ENCODE data around the gene CSMD2. TPM values are rescaled to one million over a fixed set of nuclear protein-coding genes. Genes with fewer than 3 reads are reported as not detected.

CSMD2 gene
- total RNA-seq, 1 experiment from 2014 or later = 0.22 TPM

DNA sequence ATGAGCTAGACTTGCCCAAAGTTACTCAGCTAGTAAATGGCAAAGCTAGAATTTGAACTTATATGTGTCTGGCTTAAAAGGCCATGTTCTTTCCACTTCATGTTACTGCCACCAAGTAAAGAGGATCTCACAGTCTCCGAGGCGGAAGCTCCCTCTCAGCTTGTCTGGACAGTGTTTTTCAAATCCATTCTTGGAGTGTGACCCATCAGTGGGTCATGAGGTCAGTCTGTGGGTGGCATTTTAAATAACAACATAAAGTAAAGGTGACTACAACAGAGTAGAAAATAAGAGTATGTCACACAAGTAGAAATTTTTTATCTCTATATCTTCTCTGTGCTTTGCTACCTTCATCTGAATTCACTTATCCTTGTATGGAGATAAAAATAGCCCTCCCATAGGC, 304.4 kb downstream of the CSMD2 start:
- POLR2A ChIA-PET = no interaction called here
- H2AFZ ChIP-seq (ENCODE audit: low read depth, low read length, poor library complexity, severe bottlenecking) = no peak overlapping the region
- ATAC-seq (no peak), DNase-seq (ENCODE audit: low read depth, low spot score) (no peak)
- no peaks in the 10 kb centered on the region for H3K4me1 ChIP-seq (ENCODE audit: control insufficient read depth in 1 of 2, insufficient read depth in 2 of 2, low read length in 2 of 2)
- CTCF ChIA-PET = no interaction called here
- TF ChIP-seq, protein P1, sequence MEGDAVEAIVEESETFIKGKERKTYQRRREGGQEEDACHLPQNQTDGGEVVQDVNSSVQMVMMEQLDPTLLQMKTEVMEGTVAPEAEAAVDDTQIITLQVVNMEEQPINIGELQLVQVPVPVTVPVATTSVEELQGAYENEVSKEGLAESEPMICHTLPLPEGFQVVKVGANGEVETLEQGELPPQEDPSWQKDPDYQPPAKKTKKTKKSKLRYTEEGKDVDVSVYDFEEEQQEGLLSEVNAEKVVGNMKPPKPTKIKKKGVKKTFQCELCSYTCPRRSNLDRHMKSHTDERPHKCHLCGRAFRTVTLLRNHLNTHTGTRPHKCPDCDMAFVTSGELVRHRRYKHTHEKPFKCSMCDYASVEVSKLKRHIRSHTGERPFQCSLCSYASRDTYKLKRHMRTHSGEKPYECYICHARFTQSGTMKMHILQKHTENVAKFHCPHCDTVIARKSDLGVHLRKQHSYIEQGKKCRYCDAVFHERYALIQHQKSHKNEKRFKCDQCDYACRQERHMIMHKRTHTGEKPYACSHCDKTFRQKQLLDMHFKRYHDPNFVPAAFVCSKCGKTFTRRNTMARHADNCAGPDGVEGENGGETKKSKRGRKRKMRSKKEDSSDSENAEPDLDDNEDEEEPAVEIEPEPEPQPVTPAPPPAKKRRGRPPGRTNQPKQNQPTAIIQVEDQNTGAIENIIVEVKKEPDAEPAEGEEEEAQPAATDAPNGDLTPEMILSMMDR (IDR thresholded peaks at IDR 0.05 in 2 of 3, conservative IDR thresholded peaks at IDR 0.05 in 1 of 3; ENCODE audit: borderline replicate concordance in 1 of 3, insufficient read depth in 1 of 3, low read depth in 2 of 3, low read length in 2 of 3) = no peak
- no peak for TF ChIP-seq TCF7L2 (IDR thresholded peaks at IDR 0.05; ENCODE audit: borderline replicate concordance, extremely low read depth, insufficient read depth, insufficient read length)
- no peak for TF ChIP-seq SIN3A (IDR thresholded peaks at IDR 0.05; ENCODE audit: low read depth)
- TF ChIP-seq JUND (IDR thresholded peaks at IDR 0.05) = no peak
- TF ChIP-seq POLR2AphosphoS5 (IDR thresholded peaks at IDR 0.05; ENCODE audit: low read depth, low read length) = no peak
- no peak for TF ChIP-seq SRF (IDR thresholded peaks at IDR 0.05; ENCODE audit: low read depth)
- TF ChIP-seq, protein P2, sequence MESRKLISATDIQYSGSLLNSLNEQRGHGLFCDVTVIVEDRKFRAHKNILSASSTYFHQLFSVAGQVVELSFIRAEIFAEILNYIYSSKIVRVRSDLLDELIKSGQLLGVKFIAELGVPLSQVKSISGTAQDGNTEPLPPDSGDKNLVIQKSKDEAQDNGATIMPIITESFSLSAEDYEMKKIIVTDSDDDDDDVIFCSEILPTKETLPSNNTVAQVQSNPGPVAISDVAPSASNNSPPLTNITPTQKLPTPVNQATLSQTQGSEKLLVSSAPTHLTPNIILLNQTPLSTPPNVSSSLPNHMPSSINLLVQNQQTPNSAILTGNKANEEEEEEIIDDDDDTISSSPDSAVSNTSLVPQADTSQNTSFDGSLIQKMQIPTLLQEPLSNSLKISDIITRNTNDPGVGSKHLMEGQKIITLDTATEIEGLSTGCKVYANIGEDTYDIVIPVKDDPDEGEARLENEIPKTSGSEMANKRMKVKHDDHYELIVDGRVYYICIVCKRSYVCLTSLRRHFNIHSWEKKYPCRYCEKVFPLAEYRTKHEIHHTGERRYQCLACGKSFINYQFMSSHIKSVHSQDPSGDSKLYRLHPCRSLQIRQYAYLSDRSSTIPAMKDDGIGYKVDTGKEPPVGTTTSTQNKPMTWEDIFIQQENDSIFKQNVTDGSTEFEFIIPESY (IDR thresholded peaks at IDR 0.05; ENCODE audit: extremely low read depth, insufficient replicate concordance, low read length) = no peak
- no peak for TF ChIP-seq CBX3 (IDR thresholded peaks at IDR 0.05; ENCODE audit: low read depth)
- TF ChIP-seq ZFX (IDR thresholded peaks at IDR 0.05) = no peak
- TF ChIP-seq EGR1 (IDR thresholded peaks at IDR 0.05; ENCODE audit: low read depth) = no peak
- TF ChIP-seq, protein P3, sequence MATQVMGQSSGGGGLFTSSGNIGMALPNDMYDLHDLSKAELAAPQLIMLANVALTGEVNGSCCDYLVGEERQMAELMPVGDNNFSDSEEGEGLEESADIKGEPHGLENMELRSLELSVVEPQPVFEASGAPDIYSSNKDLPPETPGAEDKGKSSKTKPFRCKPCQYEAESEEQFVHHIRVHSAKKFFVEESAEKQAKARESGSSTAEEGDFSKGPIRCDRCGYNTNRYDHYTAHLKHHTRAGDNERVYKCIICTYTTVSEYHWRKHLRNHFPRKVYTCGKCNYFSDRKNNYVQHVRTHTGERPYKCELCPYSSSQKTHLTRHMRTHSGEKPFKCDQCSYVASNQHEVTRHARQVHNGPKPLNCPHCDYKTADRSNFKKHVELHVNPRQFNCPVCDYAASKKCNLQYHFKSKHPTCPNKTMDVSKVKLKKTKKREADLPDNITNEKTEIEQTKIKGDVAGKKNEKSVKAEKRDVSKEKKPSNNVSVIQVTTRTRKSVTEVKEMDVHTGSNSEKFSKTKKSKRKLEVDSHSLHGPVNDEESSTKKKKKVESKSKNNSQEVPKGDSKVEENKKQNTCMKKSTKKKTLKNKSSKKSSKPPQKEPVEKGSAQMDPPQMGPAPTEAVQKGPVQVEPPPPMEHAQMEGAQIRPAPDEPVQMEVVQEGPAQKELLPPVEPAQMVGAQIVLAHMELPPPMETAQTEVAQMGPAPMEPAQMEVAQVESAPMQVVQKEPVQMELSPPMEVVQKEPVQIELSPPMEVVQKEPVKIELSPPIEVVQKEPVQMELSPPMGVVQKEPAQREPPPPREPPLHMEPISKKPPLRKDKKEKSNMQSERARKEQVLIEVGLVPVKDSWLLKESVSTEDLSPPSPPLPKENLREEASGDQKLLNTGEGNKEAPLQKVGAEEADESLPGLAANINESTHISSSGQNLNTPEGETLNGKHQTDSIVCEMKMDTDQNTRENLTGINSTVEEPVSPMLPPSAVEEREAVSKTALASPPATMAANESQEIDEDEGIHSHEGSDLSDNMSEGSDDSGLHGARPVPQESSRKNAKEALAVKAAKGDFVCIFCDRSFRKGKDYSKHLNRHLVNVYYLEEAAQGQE (IDR thresholded peaks at IDR 0.05; ENCODE audit: low read depth) = no peak
- no peak for TF ChIP-seq POLR2A (IDR thresholded peaks at IDR 0.05; ENCODE audit: borderline replicate concordance, extremely low read depth, insufficient read depth, insufficient read length)
- no peak for TF ChIP-seq YY1 (IDR thresholded peaks at IDR 0.05; ENCODE audit: extremely low read depth, insufficient replicate concordance, low read depth, low read length)
- TF ChIP-seq ZNF274 (IDR thresholded peaks at IDR 0.05; ENCODE audit: low read depth, low read length) = no peak
- no peak for TF ChIP-seq EZH2phosphoT487 (IDR thresholded peaks at IDR 0.05; ENCODE audit: borderline replicate concordance)
- TF ChIP-seq CEBPB (IDR thresholded peaks at IDR 0.05; ENCODE audit: low read depth) = no peak
- TF ChIP-seq, protein P4, sequence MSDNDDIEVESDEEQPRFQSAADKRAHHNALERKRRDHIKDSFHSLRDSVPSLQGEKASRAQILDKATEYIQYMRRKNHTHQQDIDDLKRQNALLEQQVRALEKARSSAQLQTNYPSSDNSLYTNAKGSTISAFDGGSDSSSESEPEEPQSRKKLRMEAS (IDR thresholded peaks at IDR 0.05) = no peak
- TF ChIP-seq, protein P5, sequence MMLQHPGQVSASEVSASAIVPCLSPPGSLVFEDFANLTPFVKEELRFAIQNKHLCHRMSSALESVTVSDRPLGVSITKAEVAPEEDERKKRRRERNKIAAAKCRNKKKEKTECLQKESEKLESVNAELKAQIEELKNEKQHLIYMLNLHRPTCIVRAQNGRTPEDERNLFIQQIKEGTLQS (IDR thresholded peaks at IDR 0.05) = no peak
- H3K4me2 ChIP-seq (ENCODE audit: low read length) = no peak overlapping the region
- no peaks in the 10 kb centered on the region for H3K9me2 ChIP-seq (ENCODE audit: insufficient read depth)
- RAD21 ChIA-PET (ENCODE audit: low non-redundant PET in 1 of 2, low total read pairs in 2 of 2, uncharacterized antibody in 2 of 2, unreplicated experiment in 2 of 2) = no interaction called here
- no TSS peak for BruUV-seq (replicated peaks)
- H3K27me3 ChIP-seq (ENCODE audit: insufficient read depth, low read length) = peaks cover 37% of the 10 kb centered on the region
- H3K27ac ChIP-seq (ENCODE audit: low read depth, low read length) = no peak overlapping the region
- H3K9me3 ChIP-seq (ENCODE audit: control insufficient read depth in 1 of 2, insufficient read depth in 1 of 2, low read depth in 1 of 2, low read length in 2 of 2) = no peaks in the 10 kb centered on the region
- no peak overlapping the region for H3K4me3 ChIP-seq (replicated peaks in 1 of 2; ENCODE audit: low read depth in 1 of 2, low read length in 2 of 2)
- no peaks in the 10 kb centered on the region for H4K20me1 ChIP-seq (ENCODE audit: insufficient read depth)
- no peak overlapping the region for H3K9ac ChIP-seq (ENCODE audit: low read length)
- intact Hi-C loops (cut with micrococcal nuclease) = no loop called here
- H3K79me2 ChIP-seq (ENCODE audit: insufficient read depth, low read length) = no peaks in the 10 kb centered on the region
- no peaks in the 10 kb centered on the region for H3K36me3 ChIP-seq (ENCODE audit: control insufficient read depth in 1 of 2, insufficient read depth in 2 of 2, low read length in 2 of 2)
